HepG2 (cell line): ENCODE data around the gene GRIFIN. TPM values are rescaled to one million over a fixed set of nuclear protein-coding genes. Genes with fewer than 3 reads are reported as not detected.
A peak's percentile ranks its signal among the peaks of the same experiment; 100 is the strongest.

Experiments
- ATAC-seq: fragments of 200-7000 bp; cut with Tn5 transposase; 3 replicates; pipeline ENCODE4 v1.9.1; 2020; ENCODE audit warnings: mild to moderate bottlenecking, moderate library complexity
- BruUV-seq: library from RNA; stranded (reverse); fragments of 400-500 nt; replicated peaks from 2 replicates; lab custom pipeline; 2021; lab: Mats Ljungman, UMichigan
- CTCF ChIA-PET: fragments of 300-600 bp; formaldehyde crosslinking; extraction: SDS; loops from one replicate; lab custom pipeline; 2021; ENCODE audit warnings: low total read pairs, inconsistent platforms, low intra/inter-chr PET ratio; lab: Yijun Ruan, JAX
- POLR2A ChIA-PET: fragments of 350-600 bp; sonication (Branson Sonifier 250); formaldehyde crosslinking; loops from one replicate; lab custom pipeline; 2020; ENCODE audit warnings: antibody characterized with exemption, inconsistent platforms; lab: Yijun Ruan, JAX
- DNase-seq: peaks from one replicate; pipeline ENCODE4 v3.0.0-alpha.2; 2015; ENCODE audit warnings: low spot score
- FAIRE-seq: peaks from 3 replicates; lab custom pipeline; 2011; peaks lifted over from hg19 to GRCh38; lab: Jason Lieb, UNC
- H2AFZ ChIP-seq: one replicate; pipeline ENCODE4 v1.6.1; 2011; ENCODE audit warnings: low read length, inconsistent platforms
- H3K27ac ChIP-seq: fragments of 300-600 bp; 3 replicates; pipeline ENCODE4 v1.8.0; 2011; ENCODE audit warnings: mixed run types, mild to moderate bottlenecking, mixed read lengths, low read length, inconsistent platforms; ENCODE audit not compliant: insufficient read depth; ENCODE audit errors: extremely low read length
- H3K27me3 ChIP-seq, 2 experiments: fragments of 200-600 bp in 1 of 2; 2 replicates in 1 of 2; 3 replicates in 1 of 2; pipeline versions ENCODE4 v1.6.0 to v1.8.0; 2011; ENCODE audit warnings: low read length in 2 of 2, mild to moderate bottlenecking in 2 of 2, moderate library complexity in 2 of 2, inconsistent platforms in 1 of 2; ENCODE audit not compliant: insufficient read depth in 2 of 2, control insufficient read depth in 1 of 2
- H3K36me3 ChIP-seq, 2 experiments: fragments of 200-600 bp in 1 of 2; replicated peaks in 1 of 2; 2 replicates in 1 of 2; 3 replicates in 1 of 2; pipeline versions ENCODE4 v1.5.1 to v1.8.0; 2011; ENCODE audit warnings: low read length in 2 of 2, inconsistent platforms in 1 of 2; ENCODE audit not compliant: insufficient read depth in 2 of 2, control insufficient read depth in 1 of 2
- H3K4me1 ChIP-seq: 2 replicates; pipeline ENCODE4 v1.5.1; 2012; ENCODE audit warnings: low read length, inconsistent platforms; ENCODE audit not compliant: insufficient read depth
- H3K4me2 ChIP-seq: 2 replicates; pipeline ENCODE4 v1.6.0; 2011; ENCODE audit warnings: low read depth, low read length, inconsistent platforms
- H3K4me3 ChIP-seq, 3 experiments: fragments of 200-600 bp in 1 of 3; sonication (generic), shearing (Covaris generic) in 1 of 3; replicated peaks in 1 of 3; 2 replicates each; pipeline ENCODE4 v1.5.1; 2011 to 2016; ENCODE audit warnings: low read length in 3 of 3, inconsistent platforms in 2 of 3, low read depth in 2 of 3, mild to moderate bottlenecking in 2 of 3, control low read depth in 1 of 3, mixed read lengths in 1 of 3; ENCODE audit not compliant: insufficient read depth in 1 of 3
- H3K79me2 ChIP-seq: one replicate; pipeline ENCODE4 v1.6.1; 2011; ENCODE audit warnings: low read length, inconsistent platforms; ENCODE audit not compliant: insufficient read depth
- H3K9ac ChIP-seq: 2 replicates; pipeline ENCODE4 v1.6.0; 2011; ENCODE audit warnings: mild to moderate bottlenecking, low read depth, low read length, inconsistent platforms; ENCODE audit not compliant: insufficient read depth
- H3K9me3 ChIP-seq: 2 replicates; pipeline ENCODE4 v1.5.1; 2012; ENCODE audit warnings: mild to moderate bottlenecking, low read length
- H4K20me1 ChIP-seq: 2 replicates; pipeline ENCODE4 v1.6.0; 2011; ENCODE audit warnings: inconsistent platforms, mild to moderate bottlenecking, low read length, moderate library complexity; ENCODE audit not compliant: insufficient read depth
- EED ChIP-seq: sonication (generic); formaldehyde crosslinking; IDR thresholded peaks from 2 replicates; pipeline ENCODE4 v1.5.0; 2020; ENCODE audit warnings: mild to moderate bottlenecking, missing genetic modification reagents
- IKZF1 ChIP-seq: fragments of 450-650 bp; IDR thresholded peaks from 2 replicates; pipeline ENCODE4 v1.7.1; 2016
- PPARG ChIP-seq: conservative IDR thresholded peaks from 2 replicates; pipeline ENCODE4 v1.6.1; 2016; ENCODE audit warnings: missing biosample characterization, missing genetic modification reagents
- RELA ChIP-seq: sonication (generic); formaldehyde crosslinking; IDR thresholded peaks from 2 replicates; pipeline ENCODE4 v1.4.0; 2020; ENCODE audit warnings: missing genetic modification reagents
- SALL2 ChIP-seq: sonication (generic); formaldehyde crosslinking; IDR thresholded peaks from 2 replicates; pipeline ENCODE4 v1.8.1; 2023; ENCODE audit warnings: mild to moderate bottlenecking, missing genetic modification reagents, inconsistent platforms
- SRY ChIP-seq: sonication (generic); formaldehyde crosslinking; IDR thresholded peaks from 2 replicates; pipeline ENCODE4 v1.8.0; 2022; ENCODE audit warnings: mild to moderate bottlenecking, missing genetic modification reagents
- TEAD3 ChIP-seq: optimal IDR thresholded peaks from 2 replicates; pipeline ENCODE3; 2016; ENCODE audit warnings: borderline replicate concordance
- ZFP36L2 ChIP-seq: sonication (generic); formaldehyde crosslinking; IDR thresholded peaks from 2 replicates; pipeline ENCODE4 v1.4.0; 2020; ENCODE audit warnings: missing genetic modification reagents
- ZNF207 ChIP-seq: fragments of 450-650 bp; IDR thresholded peaks from 2 replicates; pipeline ENCODE4 v1.6.1; 2016; ENCODE audit warnings: antibody characterized with exemption, borderline replicate concordance
- ZNF790 ChIP-seq: sonication (generic); formaldehyde crosslinking; IDR thresholded peaks from 2 replicates; pipeline ENCODE4 v1.8.0; 2022; ENCODE audit warnings: missing genetic modification reagents, mild to moderate bottlenecking, borderline replicate concordance
- WGBS: methylation state at CpG from one replicate; pipeline ENCODE4 v1.1.6; 2017; ENCODE audit warnings: low lambda C conversion rate; 5-methylcytosine and 5-hydroxymethylcytosine counted together
- in situ Hi-C: cut with HindIII; loops from 2 replicates; pipeline ENCODE4 v1.10.0; 2017; ENCODE audit warnings: low pct_unique_long_range_greater_than_20kb; ENCODE audit not compliant: extremely low pct_ligation_motif_present
- intact Hi-C: fragments of 100-400 bp; cut with micrococcal nuclease; formaldehyde crosslinking; loops from one replicate; pipeline ENCODE4 v1.10.0; 2022; ENCODE audit not compliant: unreplicated experiment
- polyA plus RNA-seq, 8 experiments: library from polyadenylated mRNA; depleted of rRNA in 3 of 8; stranded (reverse) in 7 of 8; unstranded in 1 of 8; fragments of >200 nt; fragmentation: Illumina TruSeq in 4 of 8; extraction: Trizol in 4 of 8; gene quantifications; 2 replicates each; pipeline versions ENCODE4 v1.2.1 to v1.2.3, GENCODE V29; 2011 to 2016; ENCODE audit warnings: low read depth in 4 of 8, missing spikeins in 1 of 8, mixed read lengths in 1 of 8; ENCODE audit not compliant: insufficient read depth in 1 of 8
- total RNA-seq, 5 experiments: library from RNA; depleted of rRNA; stranded (reverse); fragments of >200 nt; fragmentation: Illumina TruSeq; extraction: Trizol; gene quantifications; 2 replicates each; pipeline ENCODE4 v1.2.3, GENCODE V29; 2016; ENCODE audit warnings: low read depth in 1 of 5
- TF ChIP-seq, protein P1 (sequence below): IDR thresholded peaks from 2 replicates; pipeline ENCODE4 v1.6.1; 2016; ENCODE audit warnings: missing compliant biosample characterization, missing genetic modification reagents, borderline replicate concordance
- TF ChIP-seq, protein P2 (sequence below): sonication (generic); formaldehyde crosslinking; IDR thresholded peaks from 2 replicates; pipeline ENCODE4 v1.8.1; 2023; ENCODE audit warnings: missing genetic modification reagents, inconsistent platforms, borderline replicate concordance
- TF ChIP-seq, protein P3 (sequence below): sonication (generic); formaldehyde crosslinking; IDR thresholded peaks from 2 replicates; pipeline ENCODE4 v1.4.0; 2020; ENCODE audit warnings: missing genetic modification reagents

Gene GRIFIN
- total and polyA plus RNA-seq, 2 of the 13 experiments (the other 11 are each of a cell fraction or from before 2014, with no cell fraction given): not detected

DNA sequence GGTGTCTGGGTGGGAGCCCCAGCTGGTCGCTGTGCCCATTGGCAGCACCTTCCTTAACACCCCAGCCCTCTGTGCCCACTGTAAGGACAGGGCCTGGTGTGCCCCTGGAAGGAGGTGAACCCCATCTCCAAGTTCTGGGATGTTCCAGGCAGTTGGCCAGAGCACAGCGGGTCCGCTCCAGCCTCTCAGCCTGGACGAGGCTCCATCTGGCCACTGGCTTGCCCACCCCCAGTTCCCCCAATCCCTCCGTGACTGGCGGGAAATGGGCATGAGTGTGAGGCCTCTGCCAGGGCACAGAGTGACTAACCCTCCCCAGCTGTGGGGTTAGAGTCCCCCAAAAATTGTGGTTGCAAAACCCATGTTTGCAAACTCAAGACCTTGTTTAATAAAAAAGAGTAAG is 15.6 kb downstream of the GRIFIN start:
- peaks cover 4 to 7% of the 10 kb centered on the region in 2 experiments; a peak in 3 of 5 replicates for H3K27me3 ChIP-seq
- BruUV-seq: no TSS peak
- CTCF ChIA-PET: no interaction called here
- no peaks in the 10 kb centered on the region for H4K20me1 ChIP-seq
- no peaks in the 10 kb centered on the region for H3K79me2 ChIP-seq
- 49% methylated on average over 5 of the region's 6 CpGs for WGBS
- no peak for DNase-seq
- no peaks in the 10 kb centered on the region for H3K36me3 ChIP-seq
- intact Hi-C loops (no loop called here), in situ Hi-C loops (no loop called here)
- H3K4me2 ChIP-seq: no peak overlapping the region
- no peak overlapping the region for H3K27ac ChIP-seq
- no peak overlapping the region for H2AFZ ChIP-seq
- no peak overlapping the region for H3K4me3 ChIP-seq
- no peak for TF ChIP-seq RELA (CRISPR knock-in tag)
- no peak for TF ChIP-seq TEAD3
- TF ChIP-seq, protein P1, sequence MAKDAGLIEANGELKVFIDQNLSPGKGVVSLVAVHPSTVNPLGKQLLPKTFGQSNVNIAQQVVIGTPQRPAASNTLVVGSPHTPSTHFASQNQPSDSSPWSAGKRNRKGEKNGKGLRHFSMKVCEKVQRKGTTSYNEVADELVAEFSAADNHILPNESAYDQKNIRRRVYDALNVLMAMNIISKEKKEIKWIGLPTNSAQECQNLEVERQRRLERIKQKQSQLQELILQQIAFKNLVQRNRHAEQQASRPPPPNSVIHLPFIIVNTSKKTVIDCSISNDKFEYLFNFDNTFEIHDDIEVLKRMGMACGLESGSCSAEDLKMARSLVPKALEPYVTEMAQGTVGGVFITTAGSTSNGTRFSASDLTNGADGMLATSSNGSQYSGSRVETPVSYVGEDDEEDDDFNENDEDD: no peak
- TF ChIP-seq, protein P2, sequence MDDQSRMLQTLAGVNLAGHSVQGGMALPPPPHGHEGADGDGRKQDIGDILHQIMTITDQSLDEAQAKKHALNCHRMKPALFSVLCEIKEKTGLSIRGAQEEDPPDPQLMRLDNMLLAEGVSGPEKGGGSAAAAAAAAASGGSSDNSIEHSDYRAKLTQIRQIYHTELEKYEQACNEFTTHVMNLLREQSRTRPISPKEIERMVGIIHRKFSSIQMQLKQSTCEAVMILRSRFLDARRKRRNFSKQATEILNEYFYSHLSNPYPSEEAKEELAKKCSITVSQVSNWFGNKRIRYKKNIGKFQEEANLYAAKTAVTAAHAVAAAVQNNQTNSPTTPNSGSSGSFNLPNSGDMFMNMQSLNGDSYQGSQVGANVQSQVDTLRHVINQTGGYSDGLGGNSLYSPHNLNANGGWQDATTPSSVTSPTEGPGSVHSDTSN: no peak
- no peak for TF ChIP-seq IKZF1
- TF ChIP-seq ZFP36L2 (CRISPR knock-in tag): no peak
- TF ChIP-seq, protein P3, sequence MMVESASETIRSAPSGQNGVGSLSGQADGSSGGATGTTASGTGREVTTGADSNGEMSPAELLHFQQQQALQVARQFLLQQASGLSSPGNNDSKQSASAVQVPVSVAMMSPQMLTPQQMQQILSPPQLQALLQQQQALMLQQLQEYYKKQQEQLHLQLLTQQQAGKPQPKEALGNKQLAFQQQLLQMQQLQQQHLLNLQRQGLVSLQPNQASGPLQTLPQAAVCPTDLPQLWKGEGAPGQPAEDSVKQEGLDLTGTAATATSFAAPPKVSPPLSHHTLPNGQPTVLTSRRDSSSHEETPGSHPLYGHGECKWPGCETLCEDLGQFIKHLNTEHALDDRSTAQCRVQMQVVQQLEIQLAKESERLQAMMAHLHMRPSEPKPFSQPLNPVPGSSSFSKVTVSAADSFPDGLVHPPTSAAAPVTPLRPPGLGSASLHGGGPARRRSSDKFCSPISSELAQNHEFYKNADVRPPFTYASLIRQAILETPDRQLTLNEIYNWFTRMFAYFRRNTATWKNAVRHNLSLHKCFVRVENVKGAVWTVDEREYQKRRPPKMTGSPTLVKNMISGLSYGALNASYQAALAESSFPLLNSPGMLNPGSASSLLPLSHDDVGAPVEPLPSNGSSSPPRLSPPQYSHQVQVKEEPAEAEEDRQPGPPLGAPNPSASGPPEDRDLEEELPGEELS (CRISPR knock-in tag): no peak
- TF ChIP-seq PPARG (CRISPR knock-in tag): no peak
- TF ChIP-seq SALL2 (CRISPR knock-in tag): no peak
- TF ChIP-seq ZNF790: no peak
- TF ChIP-seq EED (CRISPR knock-in tag): no peak
- TF ChIP-seq ZNF207: no peak
- no peak for TF ChIP-seq SRY
- H3K4me1 ChIP-seq: peaks cover 17% of the 10 kb centered on the region
- no peak overlapping the region for H3K9ac ChIP-seq
- peak; percentile 38 for ATAC-seq
- no peaks in the 10 kb centered on the region for H3K9me3 ChIP-seq
- no peak for FAIRE-seq
- POLR2A ChIA-PET: no interaction called here
